ENCODE results near the gene MT1M. TPM values are rescaled to one million over a fixed set of nuclear protein-coding genes. Genes with fewer than 3 reads are reported as not detected.
"Not testable (repeated sequence)": the region's sequence is repeated elsewhere in the genome, so short reads cannot be mapped to it uniquely, and the experiment has no call there.

Gene MT1M
- total RNA-seq, 1 donor, result not detected

GRCh38 chr16:56657555-56658326, 25.3 kb downstream of the MT1M start, which contains the start of gene MT1F:
MT1F (plus strand) TSS chr16:56657959; CDS start chr16:56658059, 100 bp downstream.
- peak; percentile 23 for DNase-seq (ENCODE audit: low read depth)
- peak within 1 kb of the TSS; percentile 43 for H3K4me3 ChIP-seq (ENCODE audit: low read depth, low read length)
- TF ChIP-seq CTCF (IDR thresholded peaks at IDR 0.05; ENCODE audit: insufficient read depth, low read depth, low read length), result no peak

GRCh38 chr16:56658327-56658875, 25.9 kb downstream of the MT1M start:
- DNase-seq (ENCODE audit: low read depth), result no peak
- no peak overlapping the region for H3K4me3 ChIP-seq (ENCODE audit: low read depth, low read length)
- TF ChIP-seq CTCF (IDR thresholded peaks at IDR 0.05; ENCODE audit: insufficient read depth, low read depth, low read length), result no peak

GRCh38 chr16:56662357-56663354, 30.2 kb downstream of the MT1M start:
- TF ChIP-seq CTCF (IDR thresholded peaks at IDR 0.05; ENCODE audit: insufficient read depth, low read depth, low read length), result no peak
- H3K4me3 ChIP-seq (ENCODE audit: low read depth, low read length), result no peak overlapping the region
- DNase-seq (ENCODE audit: low read depth), result no peak

- TF ChIP-seq CTCF (IDR thresholded peaks at IDR 0.05; ENCODE audit: insufficient read depth, low read depth, low read length), result no peak
- H3K4me3 ChIP-seq (ENCODE audit: low read depth, low read length), result no peak overlapping the region
- DNase-seq (ENCODE audit: low read depth), result no peak
Measured at GRCh38 chr16:56664506-56664905, 32.0 kb downstream of the MT1M start.

GRCh38 chr16:56665286-56666261, 33.1 kb downstream of the MT1M start:
- not testable (repeated sequence) for DNase-seq (ENCODE audit: low read depth); H3K4me3 ChIP-seq (ENCODE audit: low read depth, low read length)

GRCh38 chr16:56667581-56668571, 35.4 kb downstream of the MT1M start, which contains the start of gene MT1G:
MT1G (minus strand) TSS chr16:56668065; CDS start chr16:56667993, 72 bp downstream.
- TF ChIP-seq CTCF (IDR thresholded peaks at IDR 0.05; ENCODE audit: insufficient read depth, low read depth, low read length), result no peak
- H3K4me3 ChIP-seq (ENCODE audit: low read depth, low read length), result no peak within 1 kb of the TSS
- DNase-seq (ENCODE audit: low read depth), result no peak

Measured in fibroblast of villous mesenchyme (primary cell).